ENCODE results near the gene ST8SIA1. TPM values are rescaled to one million over a fixed set of nuclear protein-coding genes. Genes with fewer than 3 reads are reported as not detected.

ST8SIA1 gene
- total RNA-seq, 1 donor from 2014 or later: 2.1 TPM

GRCh38 chr12:22276867-22277266 is 57.6 kb downstream of the ST8SIA1 start:
- Histone ChIP-seq H3K4me3 (no peak overlapping the region), H3K4me1 (no peaks in the 10 kb centered on the region), H3K36me3 (no peaks in the 10 kb centered on the region), H3K27ac (replicated peaks) (peak overlapping the region; percentile 82), H3K9me3 (replicated peaks) (no peaks in the 10 kb centered on the region), H3K27me3 (ENCODE audit: low read depth) (no peaks in the 10 kb centered on the region)
- TF ChIP-seq CTCF (IDR thresholded peaks at IDR 0.05; ENCODE audit: borderline replicate concordance): no peak
- intact Hi-C loops (cut with micrococcal nuclease): no loop called here
- DNase-seq: no peak

- Histone ChIP-seq H3K27me3 (ENCODE audit: low read depth) (no peaks in the 10 kb centered on the region), H3K36me3 (no peaks in the 10 kb centered on the region), H3K4me3 (peak overlapping the region; percentile 35), H3K4me1 (no peaks in the 10 kb centered on the region), H3K27ac (replicated peaks) (peak overlapping the region; percentile 82), H3K9me3 (replicated peaks) (no peaks in the 10 kb centered on the region)
- no peak for TF ChIP-seq CTCF (IDR thresholded peaks at IDR 0.05; ENCODE audit: borderline replicate concordance)
- intact Hi-C loops (cut with micrococcal nuclease): no loop called here
- no peak for DNase-seq
Measured at GRCh38 chr12:22276313-22276712, 58.2 kb downstream of the ST8SIA1 start.

GRCh38 chr12:22275843-22276242 is 58.7 kb downstream of the ST8SIA1 start:
- H3K27ac ChIP-seq (replicated peaks): peak overlapping the region; percentile 82
- no peaks in the 10 kb centered on the region for H3K36me3 ChIP-seq
- DNase-seq: peak; percentile 86
- TF ChIP-seq CTCF (IDR thresholded peaks at IDR 0.05; ENCODE audit: borderline replicate concordance): no peak
- no peaks in the 10 kb centered on the region for H3K4me1 ChIP-seq
- H3K27me3 ChIP-seq (ENCODE audit: low read depth): no peaks in the 10 kb centered on the region
- peak overlapping the region; percentile 35 for H3K4me3 ChIP-seq
- H3K9me3 ChIP-seq (replicated peaks): no peaks in the 10 kb centered on the region
- intact Hi-C loops (cut with micrococcal nuclease): no loop called here

- no peaks in the 10 kb centered on the region for H3K9me3 ChIP-seq (replicated peaks)
- no peak for TF ChIP-seq CTCF (IDR thresholded peaks at IDR 0.05; ENCODE audit: borderline replicate concordance)
- DNase-seq: no peak
- intact Hi-C loops (cut with micrococcal nuclease): no loop called here
- H3K27ac ChIP-seq (replicated peaks): peak overlapping the region; percentile 44
- no peaks in the 10 kb centered on the region for H3K27me3 ChIP-seq (ENCODE audit: low read depth)
- H3K4me1 ChIP-seq: no peaks in the 10 kb centered on the region
- no peak overlapping the region for H3K4me3 ChIP-seq
- no peaks in the 10 kb centered on the region for H3K36me3 ChIP-seq
Measured at GRCh38 chr12:22272335-22273151, 62.0 kb downstream of the ST8SIA1 start.

GRCh38 chr12:22271023-22271422 is 63.5 kb downstream of the ST8SIA1 start:
- no peak for DNase-seq
- no peak for TF ChIP-seq CTCF (IDR thresholded peaks at IDR 0.05; ENCODE audit: borderline replicate concordance)
- Histone ChIP-seq H3K27ac (replicated peaks) (peak overlapping the region; percentile 50), H3K4me1 (no peaks in the 10 kb centered on the region), H3K4me3 (no peak overlapping the region), H3K27me3 (ENCODE audit: low read depth) (no peaks in the 10 kb centered on the region), H3K36me3 (no peaks in the 10 kb centered on the region), H3K9me3 (replicated peaks) (no peaks in the 10 kb centered on the region)
- intact Hi-C loops (cut with micrococcal nuclease): no loop called here
